Panc1 (cell line): ENCODE data around the gene BCAS3. TPM values are rescaled to one million over a fixed set of nuclear protein-coding genes. Genes with fewer than 3 reads are reported as not detected.

Experiments
- ATAC-seq: fragments of 200-7000 bp; cut with Tn5 transposase; 2 replicates; pipeline ENCODE4 v1.9.1; 2020; ENCODE audit warnings: mild to moderate bottlenecking, moderate library complexity
- BruUV-seq: library from RNA; stranded (reverse); fragments of 400-500 nt; replicated peaks from 2 replicates; lab custom pipeline; 2021; lab: Mats Ljungman, UMichigan
- CTCF ChIA-PET: fragments of 300-600 bp; sonication (Branson Sonifier 250); formaldehyde crosslinking; loops from one replicate; lab custom pipeline; 2022; ENCODE audit warnings: antibody characterized with exemption; lab: Charles Lee
- POLR2A ChIA-PET: fragments of 300-600 bp; sonication (Branson Sonifier 250); formaldehyde crosslinking; loops from one replicate; lab custom pipeline; 2022; ENCODE audit warnings: antibody characterized with exemption; lab: Charles Lee
- DNase-seq: peaks from one replicate; pipeline ENCODE4 v3.0.0-alpha.2; 2010; ENCODE audit warnings: low read depth, low spot score
- H3K27ac ChIP-seq: 2 replicates; pipeline ENCODE4 v1.5.1; 2011; ENCODE audit warnings: mild to moderate bottlenecking, low read length, inconsistent platforms
- H3K27me3 ChIP-seq: fragments of 200-500 bp; sonication (Bioruptor generic); 2 replicates; pipeline ENCODE4 v1.6.0; 2014; ENCODE audit warnings: low read length, inconsistent platforms; ENCODE audit not compliant: control insufficient read depth, insufficient read depth
- H3K36me3 ChIP-seq: fragments of 200-500 bp; sonication (Bioruptor generic); 2 replicates; pipeline ENCODE4 v1.5.1; 2014; ENCODE audit warnings: inconsistent platforms, mild to moderate bottlenecking, low read length, moderate library complexity; ENCODE audit not compliant: control insufficient read depth, insufficient read depth
- H3K4me1 ChIP-seq: 2 replicates; pipeline ENCODE4 v1.5.1; 2011; ENCODE audit warnings: inconsistent platforms, mild to moderate bottlenecking, low read length, moderate library complexity; ENCODE audit not compliant: control insufficient read depth, insufficient read depth
- H3K4me3 ChIP-seq, 2 experiments: 2 replicates each; pipeline ENCODE4 v1.5.1; 2011 to 2012; ENCODE audit warnings: low read depth in 2 of 2, low read length in 2 of 2, mild to moderate bottlenecking in 2 of 2, inconsistent platforms in 1 of 2, moderate library complexity in 1 of 2
- H3K9me3 ChIP-seq: fragments of 200-500 bp; sonication (Bioruptor generic); 2 replicates; pipeline ENCODE4 v1.5.1; 2014; ENCODE audit warnings: low read depth, mild to moderate bottlenecking, inconsistent platforms, low read length, moderate library complexity; ENCODE audit not compliant: control insufficient read depth, insufficient read depth
- CTCF ChIP-seq: fragments of 450-650 bp; IDR thresholded peaks from 2 replicates; pipeline ENCODE4 v1.5.1; 2017; ENCODE audit warnings: mild to moderate bottlenecking
- POLR2AphosphoS5 ChIP-seq: IDR thresholded peaks from 2 replicates; pipeline ENCODE4 v1.6.1; 2012; ENCODE audit warnings: mild to moderate bottlenecking, low read depth, low read length, moderate library complexity
- REST ChIP-seq, 2 experiments: IDR thresholded peaks; 2 replicates each; pipeline ENCODE4 v1.6.1; 2011 to 2012; ENCODE audit warnings: low read depth in 2 of 2, control low read depth in 1 of 2, low read length in 1 of 2, mild to moderate bottlenecking in 1 of 2, moderate library complexity in 1 of 2; ENCODE audit not compliant: insufficient read depth in 1 of 2
- SIN3A ChIP-seq: IDR thresholded peaks from 2 replicates; pipeline ENCODE4 v1.6.1; 2012; ENCODE audit warnings: low read depth, mild to moderate bottlenecking, low read length, moderate library complexity, borderline replicate concordance; ENCODE audit not compliant: insufficient read depth
- TCF7L2 ChIP-seq: IDR thresholded peaks from 2 replicates; pipeline ENCODE4 v1.6.1; 2011; ENCODE audit warnings: mild to moderate bottlenecking, low read depth, low read length, inconsistent platforms
- in situ Hi-C: cut with HindIII; loops from 2 replicates; pipeline ENCODE4 v1.10.0; 2016; ENCODE audit warnings: low sequenced_read_pairs, low pct_unique_long_range_greater_than_20kb
- intact Hi-C: fragments of 100-400 bp; cut with micrococcal nuclease; formaldehyde crosslinking; loops from one replicate; pipeline ENCODE4 v1.10.0; 2022; ENCODE audit not compliant: unreplicated experiment
- total RNA-seq: library from RNA; stranded (reverse); gene quantifications from one replicate; pipeline ENCODE4 v1.2.1, GENCODE V29; 2021; ENCODE audit not compliant: unreplicated experiment

The BCAS3 gene
- total RNA-seq, 1 experiment from 2014 or later, result 9.3 TPM

DNA sequence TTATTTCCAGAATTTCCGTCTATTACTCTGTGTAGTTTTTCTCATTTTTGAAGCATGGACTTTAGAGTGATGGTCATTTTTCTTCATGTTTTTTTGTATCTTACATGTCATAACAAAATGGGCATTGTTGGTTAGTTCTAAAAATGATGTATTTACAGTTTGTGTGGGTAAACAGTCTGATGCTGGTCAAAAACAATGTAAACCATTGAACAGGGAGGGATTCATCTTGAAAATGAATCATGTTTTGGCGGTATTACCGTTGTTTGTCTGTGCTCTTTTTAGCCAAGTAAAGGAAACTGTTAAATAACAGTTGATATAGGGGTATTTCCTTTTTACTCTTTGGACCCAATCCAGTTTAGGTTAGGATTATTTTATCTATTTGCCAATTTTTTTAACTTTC, 315.8 kb downstream of the BCAS3 start:
- no peaks in the 10 kb centered on the region for H3K36me3 ChIP-seq
- H3K4me3 ChIP-seq, result no peak overlapping the region
- DNase-seq, result no peak
- no TSS peak for BruUV-seq
- POLR2A ChIA-PET, result no interaction called here
- TF ChIP-seq CTCF (no peak), SIN3A (no peak), TCF7L2 (no peak), REST (IDR thresholded peaks at IDR 0.05; ENCODE audit: insufficient read depth in 1 of 2, low read depth in 2 of 2, low read length in 1 of 2) (no peak), POLR2AphosphoS5 (no peak)
- H3K4me1 ChIP-seq, result no peaks in the 10 kb centered on the region
- in situ Hi-C loops, result no loop called here
- H3K27ac ChIP-seq, result no peak overlapping the region
- intact Hi-C loops, result no loop called here
- no peak for ATAC-seq
- CTCF ChIA-PET, result no interaction called here
- H3K27me3 ChIP-seq, result no peaks in the 10 kb centered on the region
- no peaks in the 10 kb centered on the region for H3K9me3 ChIP-seq

GRCh38 chr17:60995680-60996079, 318.0 kb downstream of the BCAS3 start:
- CTCF ChIA-PET, result interaction anchor here (0.6 kb wide), 1 partner anchor 413 kb away, joined by 5 read pairs; no protein-coding TSS in a partner anchor
- intact Hi-C loops (no loop called here), in situ Hi-C loops (no loop called here)

More at GRCh38 chr17:60995680-60996079, 318.0 kb downstream of the BCAS3 start:
- DNase-seq (no peak), ATAC-seq (no peak)
- H3K36me3 ChIP-seq, result no peaks in the 10 kb centered on the region
- no peak for TF ChIP-seq SIN3A
- no peak for TF ChIP-seq CTCF
- no peak for TF ChIP-seq POLR2AphosphoS5
- no peak for TF ChIP-seq REST (IDR thresholded peaks at IDR 0.05; ENCODE audit: insufficient read depth in 1 of 2, low read depth in 2 of 2, low read length in 1 of 2)
- no peak for TF ChIP-seq TCF7L2
- H3K27ac ChIP-seq, result no peak overlapping the region
- no peaks in the 10 kb centered on the region for H3K27me3 ChIP-seq
- no peak overlapping the region for H3K4me3 ChIP-seq
- POLR2A ChIA-PET, result no interaction called here
- no peaks in the 10 kb centered on the region for H3K9me3 ChIP-seq
- no peaks in the 10 kb centered on the region for H3K4me1 ChIP-seq
- BruUV-seq, result no TSS peak
